Suprapubic skin (tissue), 4 donors: ENCODE results near the gene MED28.

Experiments
- CTCF ChIP-seq, 2 donors: fragments of 200-600 bp in 1 of 2; fragments of 450-650 bp in 1 of 2; sonication (generic) in 1 of 2; IDR thresholded peaks; one replicate each; pipeline ENCODE4 v1.5.1; 2016 to 2019; ENCODE audit warnings: antibody characterized with exemption in 2 of 2, mild to moderate bottlenecking in 1 of 2, moderate library complexity in 1 of 2
- POLR2A ChIP-seq, 2 donors: fragments of 450-650 bp; IDR thresholded peaks; one replicate each; pipeline ENCODE4 v1.6.1; 2017; ENCODE audit warnings: antibody characterized with exemption in 2 of 2, mild to moderate bottlenecking in 2 of 2, moderate library complexity in 2 of 2
- POLR2AphosphoS5 ChIP-seq, 3 donors: sonication (generic); formaldehyde crosslinking; IDR thresholded peaks; one replicate each; pipeline ENCODE4 v1.6.1; 2017; ENCODE audit warnings: antibody characterized with exemption in 3 of 3

DNA sequence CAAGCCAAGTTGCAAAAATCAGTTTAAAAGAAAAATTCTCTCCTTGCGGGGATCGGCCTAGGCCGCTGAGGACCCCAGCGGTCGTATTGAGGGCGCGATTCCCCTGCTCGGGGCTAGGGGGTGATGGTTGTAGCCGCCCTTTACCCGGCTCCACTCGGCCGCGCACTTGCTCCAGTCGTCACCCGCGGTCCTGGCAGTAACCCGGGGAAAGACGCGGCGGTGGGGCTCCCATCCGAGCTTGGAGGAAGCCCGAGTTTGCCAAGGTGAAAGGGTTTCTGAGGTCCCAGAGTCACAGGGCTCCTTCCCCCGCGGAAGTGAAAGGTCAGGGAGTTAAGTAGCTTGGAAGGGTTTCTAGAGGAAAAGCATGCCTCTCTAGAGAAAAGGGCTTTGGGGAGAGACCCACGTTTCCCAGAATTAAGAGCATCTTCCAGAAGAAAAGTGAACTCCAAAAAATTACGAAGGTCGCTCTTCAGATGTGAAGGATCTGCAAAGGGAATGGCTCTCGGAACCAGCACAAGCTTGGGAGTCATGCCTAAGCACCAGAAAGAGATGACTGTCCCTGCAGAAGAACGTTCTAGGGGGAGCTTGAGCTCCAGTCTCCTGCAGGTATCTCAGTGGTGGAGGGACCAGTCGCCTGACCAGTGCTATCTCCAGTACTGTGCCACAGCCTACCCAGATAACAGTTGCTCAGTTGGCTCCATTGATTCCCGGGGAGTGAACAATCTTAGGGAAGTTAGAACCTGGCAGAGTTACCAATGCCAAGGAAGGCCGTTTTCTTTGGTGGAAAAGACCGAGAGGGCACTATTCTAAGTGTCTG is 36.6 kb upstream of the MED28 start:
- no peak for TF ChIP-seq POLR2A (IDR thresholded peaks at IDR 0.05)
- TF ChIP-seq CTCF (IDR thresholded peaks at IDR 0.05) = no peak
- no peak for TF ChIP-seq POLR2AphosphoS5 (IDR thresholded peaks at IDR 0.05)
